HepG2 (cell line): ENCODE results near the gene ERICH6. TPM values are rescaled to one million over a fixed set of nuclear protein-coding genes. Genes with fewer than 3 reads are reported as not detected.

ENCODE experiments used
- ATAC-seq: fragments of 200-7000 bp; cut with Tn5 transposase; 3 replicates; pipeline ENCODE4 v1.9.1; 2020; ENCODE audit warnings: mild to moderate bottlenecking, moderate library complexity
- BruUV-seq: library from RNA; stranded (reverse); fragments of 400-500 nt; replicated peaks from 2 replicates; lab custom pipeline; 2021; lab: Mats Ljungman, UMichigan
- CTCF ChIA-PET: fragments of 300-600 bp; formaldehyde crosslinking; extraction: SDS; loops from one replicate; lab custom pipeline; 2021; ENCODE audit warnings: low total read pairs, inconsistent platforms, low intra/inter-chr PET ratio; lab: Yijun Ruan, JAX
- POLR2A ChIA-PET: fragments of 350-600 bp; sonication (Branson Sonifier 250); formaldehyde crosslinking; loops from one replicate; lab custom pipeline; 2020; ENCODE audit warnings: antibody characterized with exemption, inconsistent platforms; lab: Yijun Ruan, JAX
- DNase-seq: peaks from one replicate; pipeline ENCODE4 v3.0.0-alpha.2; 2015; ENCODE audit warnings: low spot score
- FAIRE-seq: peaks from 3 replicates; lab custom pipeline; 2011; peaks lifted over from hg19 to GRCh38; lab: Jason Lieb, UNC
- H2AFZ ChIP-seq: one replicate; pipeline ENCODE4 v1.6.1; 2011; ENCODE audit warnings: low read length, inconsistent platforms
- H3K27ac ChIP-seq: fragments of 300-600 bp; 3 replicates; pipeline ENCODE4 v1.8.0; 2011; ENCODE audit warnings: mixed run types, mild to moderate bottlenecking, mixed read lengths, low read length, inconsistent platforms; ENCODE audit not compliant: insufficient read depth; ENCODE audit errors: extremely low read length
- H3K27me3 ChIP-seq, 2 experiments: fragments of 200-600 bp in 1 of 2; 2 replicates in 1 of 2; 3 replicates in 1 of 2; pipeline versions ENCODE4 v1.6.0 to v1.8.0; 2011; ENCODE audit warnings: low read length in 2 of 2, mild to moderate bottlenecking in 2 of 2, moderate library complexity in 2 of 2, inconsistent platforms in 1 of 2; ENCODE audit not compliant: insufficient read depth in 2 of 2, control insufficient read depth in 1 of 2
- H3K36me3 ChIP-seq, 2 experiments: fragments of 200-600 bp in 1 of 2; replicated peaks in 1 of 2; 2 replicates in 1 of 2; 3 replicates in 1 of 2; pipeline versions ENCODE4 v1.5.1 to v1.8.0; 2011; ENCODE audit warnings: low read length in 2 of 2, inconsistent platforms in 1 of 2; ENCODE audit not compliant: insufficient read depth in 2 of 2, control insufficient read depth in 1 of 2
- H3K4me1 ChIP-seq: 2 replicates; pipeline ENCODE4 v1.5.1; 2012; ENCODE audit warnings: low read length, inconsistent platforms; ENCODE audit not compliant: insufficient read depth
- H3K4me2 ChIP-seq: 2 replicates; pipeline ENCODE4 v1.6.0; 2011; ENCODE audit warnings: low read depth, low read length, inconsistent platforms
- H3K4me3 ChIP-seq, 3 experiments: fragments of 200-600 bp in 1 of 3; sonication (generic), shearing (Covaris generic) in 1 of 3; replicated peaks in 1 of 3; 2 replicates each; pipeline ENCODE4 v1.5.1; 2011 to 2016; ENCODE audit warnings: low read length in 3 of 3, inconsistent platforms in 2 of 3, low read depth in 2 of 3, mild to moderate bottlenecking in 2 of 3, control low read depth in 1 of 3, mixed read lengths in 1 of 3; ENCODE audit not compliant: insufficient read depth in 1 of 3
- H3K79me2 ChIP-seq: one replicate; pipeline ENCODE4 v1.6.1; 2011; ENCODE audit warnings: low read length, inconsistent platforms; ENCODE audit not compliant: insufficient read depth
- H3K9ac ChIP-seq: 2 replicates; pipeline ENCODE4 v1.6.0; 2011; ENCODE audit warnings: mild to moderate bottlenecking, low read depth, low read length, inconsistent platforms; ENCODE audit not compliant: insufficient read depth
- H3K9me3 ChIP-seq: 2 replicates; pipeline ENCODE4 v1.5.1; 2012; ENCODE audit warnings: mild to moderate bottlenecking, low read length
- H4K20me1 ChIP-seq: 2 replicates; pipeline ENCODE4 v1.6.0; 2011; ENCODE audit warnings: inconsistent platforms, mild to moderate bottlenecking, low read length, moderate library complexity; ENCODE audit not compliant: insufficient read depth
- FOXA1 ChIP-seq, 2 experiments: fragments of 450-650 bp in 1 of 2; sonication (generic) in 1 of 2; formaldehyde crosslinking in 1 of 2; IDR thresholded peaks; 2 replicates each; pipeline versions ENCODE4 v1.4.0 to v1.6.1; 2016 to 2020; ENCODE audit warnings: missing genetic modification reagents in 1 of 2
- FOXA3 ChIP-seq: IDR thresholded peaks from 2 replicates; pipeline ENCODE4 v1.6.1; 2016; ENCODE audit warnings: missing genetic modification reagents, missing compliant biosample characterization
- FOXP1 ChIP-seq, 2 experiments: fragments of 450-650 bp in 1 of 2; IDR thresholded peaks; 2 replicates each; pipeline ENCODE4 v1.6.1; 2017 to 2018; ENCODE audit warnings: antibody characterized with exemption in 1 of 2
- POLR2G ChIP-seq: fragments of 200-400 bp; formaldehyde crosslinking; IDR thresholded peaks from 2 replicates; pipeline ENCODE4 v1.6.1; 2018; ENCODE audit warnings: mild to moderate bottlenecking, low read depth, low read length, moderate library complexity
- YEATS4 ChIP-seq: sonication (generic); formaldehyde crosslinking; IDR thresholded peaks from 2 replicates; pipeline ENCODE4 v1.4.0; 2020; ENCODE audit warnings: missing genetic modification reagents, borderline replicate concordance
- ZFP82 ChIP-seq: sonication (generic); formaldehyde crosslinking; IDR thresholded peaks from 2 replicates; pipeline ENCODE4 v1.5.1; 2020; ENCODE audit warnings: mild to moderate bottlenecking, missing genetic modification reagents, borderline replicate concordance
- ZNF839 ChIP-seq: sonication (generic); formaldehyde crosslinking; IDR thresholded peaks from 2 replicates; pipeline ENCODE4 v1.4.0; 2020; ENCODE audit warnings: missing genetic modification reagents, mild to moderate bottlenecking, borderline replicate concordance
- ZSCAN20 ChIP-seq: sonication (generic); formaldehyde crosslinking; IDR thresholded peaks from 2 replicates; pipeline ENCODE4 v1.4.0; 2020; ENCODE audit warnings: missing genetic modification reagents, mild to moderate bottlenecking, borderline replicate concordance
- WGBS: methylation state at CpG from one replicate; pipeline ENCODE4 v1.1.6; 2017; ENCODE audit warnings: low lambda C conversion rate; 5-methylcytosine and 5-hydroxymethylcytosine counted together
- in situ Hi-C: cut with HindIII; loops from 2 replicates; pipeline ENCODE4 v1.10.0; 2017; ENCODE audit warnings: low pct_unique_long_range_greater_than_20kb; ENCODE audit not compliant: extremely low pct_ligation_motif_present
- intact Hi-C: fragments of 100-400 bp; cut with micrococcal nuclease; formaldehyde crosslinking; loops from one replicate; pipeline ENCODE4 v1.10.0; 2022; ENCODE audit not compliant: unreplicated experiment
- polyA plus RNA-seq, 8 experiments: library from polyadenylated mRNA; depleted of rRNA in 3 of 8; stranded (reverse) in 7 of 8; unstranded in 1 of 8; fragments of >200 nt; fragmentation: Illumina TruSeq in 4 of 8; extraction: Trizol in 4 of 8; gene quantifications; 2 replicates each; pipeline versions ENCODE4 v1.2.1 to v1.2.3, GENCODE V29; 2011 to 2016; ENCODE audit warnings: low read depth in 4 of 8, missing spikeins in 1 of 8, mixed read lengths in 1 of 8; ENCODE audit not compliant: insufficient read depth in 1 of 8
- total RNA-seq, 5 experiments: library from RNA; depleted of rRNA; stranded (reverse); fragments of >200 nt; fragmentation: Illumina TruSeq; extraction: Trizol; gene quantifications; 2 replicates each; pipeline ENCODE4 v1.2.3, GENCODE V29; 2016; ENCODE audit warnings: low read depth in 1 of 5

Gene ERICH6
- total and polyA plus RNA-seq, 2 of the 13 experiments (the other 11 are each of a cell fraction or from before 2014, with no cell fraction given), result 0.03 TPM; not detected in 1

DNA sequence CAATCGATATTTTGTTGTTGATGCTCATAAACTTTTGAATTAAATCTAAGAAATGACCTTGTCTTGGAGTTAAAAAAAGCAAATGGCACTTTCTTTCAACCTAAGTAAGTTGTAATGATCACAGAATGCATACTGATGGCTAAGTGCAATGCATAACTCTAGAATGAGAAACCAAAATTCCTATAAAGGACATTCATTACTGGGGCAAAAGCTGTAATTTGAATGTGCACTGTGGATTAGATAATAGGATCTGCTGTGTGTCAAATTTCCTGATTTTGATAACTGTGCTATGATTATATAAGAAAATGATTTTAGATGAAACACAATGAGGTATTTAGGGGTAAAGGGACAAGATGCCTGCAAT lies 44.9 kb upstream of the ERICH6 start:
- peak overlapping the region; percentile 46 for H3K27ac ChIP-seq
- no peak overlapping the region for H3K4me3 ChIP-seq
- DNase-seq (no peak), ATAC-seq (no peak), FAIRE-seq (no peak)
- peaks cover 98% of the 10 kb centered on the region for H3K79me2 ChIP-seq
- H3K4me1 ChIP-seq, result peaks cover 100% of the 10 kb centered on the region
- H4K20me1 ChIP-seq, result peaks cover 90% of the 10 kb centered on the region
- ChIA-PET CTCF (no interaction called here), POLR2A (interaction anchor here (1.3 to 2.1 kb wide), 2 partner anchors 11 to 19 kb away, joined by 3 to 10 read pairs; no protein-coding TSS in a partner anchor)
- in situ Hi-C loops (no loop called here), intact Hi-C loops (no loop called here)
- H3K27me3 ChIP-seq, result no peaks in the 10 kb centered on the region
- peak overlapping the region; percentile 19 for H3K4me2 ChIP-seq
- H2AFZ ChIP-seq, result no peak overlapping the region
- BruUV-seq, result no TSS peak
- no peaks in the 10 kb centered on the region for H3K9me3 ChIP-seq
- H3K9ac ChIP-seq, result no peak overlapping the region
- TF ChIP-seq YEATS4 (CRISPR knock-in tag) (0 out of 2 replicates have a peak, but pooled peaks have one; percentile 31), ZNF839 (CRISPR knock-in tag) (no peak)
- 44% methylated on average over 1 of the region's 1 CpG for WGBS
- H3K36me3 ChIP-seq, result peaks cover 6 to 51% of the 10 kb centered on the region in 2 experiments

DNA sequence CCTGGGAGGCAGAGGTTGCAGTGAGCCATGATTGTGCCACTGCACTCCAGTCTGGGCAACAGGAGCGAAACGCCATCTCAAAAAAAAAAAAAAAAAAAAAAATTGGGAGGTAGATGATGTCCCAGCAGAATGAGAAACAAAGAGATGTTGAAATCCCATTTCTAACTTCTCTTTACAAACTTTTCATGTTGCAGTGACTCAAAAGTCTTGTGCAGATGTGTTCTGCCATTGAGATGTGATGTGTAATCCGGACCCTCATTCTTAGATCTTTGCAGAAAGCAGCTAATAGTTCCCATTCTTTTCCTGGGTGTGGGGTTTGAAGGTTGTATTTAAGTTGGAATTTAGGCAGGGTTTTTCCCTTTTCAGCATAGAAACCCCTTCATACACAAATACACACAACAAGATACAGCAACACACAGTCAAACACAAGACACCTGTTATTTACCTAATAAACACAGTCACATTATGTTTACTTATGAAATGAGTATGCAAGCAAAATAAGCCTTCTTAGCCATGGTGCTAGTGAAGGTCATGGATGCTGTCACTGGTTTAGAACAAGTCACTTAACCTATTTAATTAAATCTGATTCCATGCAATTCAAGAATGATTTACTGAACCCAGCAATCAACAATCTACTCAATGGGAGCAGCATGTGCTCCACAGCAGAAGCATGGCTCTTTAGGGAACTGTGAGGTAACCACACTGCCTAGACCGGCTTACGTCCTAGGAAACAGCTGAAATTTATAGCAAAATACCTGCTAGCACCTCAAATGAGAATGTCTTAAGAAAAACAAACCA lies 44.4 kb upstream of the ERICH6 start:
- DNase-seq (no peak), ATAC-seq (no peak)
- no peak overlapping the region for H3K9ac ChIP-seq
- no peak for TF ChIP-seq ZSCAN20 (CRISPR knock-in tag)
- TF ChIP-seq FOXP1 (IDR thresholded peaks at IDR 0.05), result 0 out of 2 replicates have a peak, but pooled peaks have one; percentile 8
- peak; percentile 61 for TF ChIP-seq FOXP1 (CRISPR knock-in tag; IDR thresholded peaks at IDR 0.05)
- peak; percentile 34; the same call in 1 of the 2 replicates for TF ChIP-seq FOXA1 (IDR thresholded peaks at IDR 0.05)
- no peak for TF ChIP-seq FOXA1 (CRISPR knock-in tag; IDR thresholded peaks at IDR 0.05)
- TF ChIP-seq FOXA3 (CRISPR knock-in tag), result 0 out of 2 replicates have a peak, but pooled peaks have one; percentile 17
- TF ChIP-seq ZFP82 (CRISPR knock-in tag), result no peak
- TF ChIP-seq POLR2G, result 0 out of 2 replicates have a peak, but pooled peaks have one; percentile 29
- TF ChIP-seq, all 625 proteins: peak for 4
- H3K36me3 ChIP-seq, result peaks cover 4 to 52% of the 10 kb centered on the region in 2 experiments
- peak overlapping the region; percentile 3 for H3K4me2 ChIP-seq
- intact Hi-C loops, result no loop called here
- H3K9me3 ChIP-seq, result no peaks in the 10 kb centered on the region
- WGBS, result 76% methylated on average over 5 of the region's 5 CpGs
- H4K20me1 ChIP-seq, result peaks cover 89% of the 10 kb centered on the region
- CTCF ChIA-PET, result no interaction called here
- H3K4me3 ChIP-seq, result no peak overlapping the region
- no TSS peak for BruUV-seq
- peak overlapping the region; percentile 46 for H3K27ac ChIP-seq
- peaks cover 98% of the 10 kb centered on the region for H3K79me2 ChIP-seq
- in situ Hi-C loops, result no loop called here
- no peak overlapping the region for H2AFZ ChIP-seq
- FAIRE-seq, result peak; percentile 32
- no peaks in the 10 kb centered on the region for H3K27me3 ChIP-seq
- peaks cover 100% of the 10 kb centered on the region for H3K4me1 ChIP-seq
- POLR2A ChIA-PET, result interaction anchor here (1.3 to 3.5 kb wide), 4 partner anchors 12 to 19 kb away, joined by 3 to 32 read pairs (median 8); partner anchors contain the start of gene SIAH2
